CD4-positive, alpha-beta T cell treated with Interleukin-10 for 1 hour (primary cell): ENCODE measurements around the gene KCNJ2.

Experiments
- DNase-seq: peaks from one replicate; pipeline ENCODE4 v3.0.0-alpha.2; 2020

Gene KCNJ2

DNA sequence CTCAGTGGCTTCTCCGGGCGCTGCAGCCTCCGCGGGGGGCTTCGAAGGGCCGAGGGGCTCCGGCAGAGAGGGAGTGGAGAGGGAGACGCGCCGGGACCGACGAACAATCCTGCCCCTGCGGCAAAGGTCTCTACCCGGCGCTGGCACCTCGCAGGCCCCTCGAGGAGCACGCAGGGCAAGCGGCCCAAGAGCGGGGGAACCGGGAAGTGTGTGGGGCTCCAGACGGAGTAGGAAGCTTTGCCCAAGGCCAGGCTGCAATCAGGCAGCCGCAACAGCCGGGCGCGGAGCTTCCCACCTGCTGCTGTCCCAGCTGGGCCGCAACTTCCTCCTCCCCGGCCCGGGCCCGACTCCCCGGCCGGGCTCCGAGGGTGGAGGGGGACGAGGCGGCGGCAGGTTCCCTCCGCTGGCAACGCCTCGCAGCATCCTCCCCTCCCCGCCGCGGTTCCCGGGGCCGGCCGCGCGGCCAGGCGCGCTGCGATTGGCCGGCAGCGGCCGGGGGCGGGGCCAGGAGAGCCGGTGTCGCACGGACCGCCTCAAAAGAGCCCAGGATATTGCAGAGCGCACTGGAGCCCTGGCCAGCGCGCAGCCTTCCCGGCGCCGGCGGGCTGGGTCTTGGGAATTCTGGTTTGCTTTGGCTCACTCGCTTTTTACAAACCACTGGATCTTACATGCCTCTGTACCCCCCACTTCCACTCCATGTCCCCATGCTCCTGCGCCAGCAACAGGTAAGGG is at the start of gene KCNJ2:
Gene KCNJ2, plus strand, starts transcription at position 556 of the 732 bp plus-strand sequence. CDS start 5,508 bp downstream, outside the sequence.
- peak; percentile 51 for DNase-seq

DNA sequence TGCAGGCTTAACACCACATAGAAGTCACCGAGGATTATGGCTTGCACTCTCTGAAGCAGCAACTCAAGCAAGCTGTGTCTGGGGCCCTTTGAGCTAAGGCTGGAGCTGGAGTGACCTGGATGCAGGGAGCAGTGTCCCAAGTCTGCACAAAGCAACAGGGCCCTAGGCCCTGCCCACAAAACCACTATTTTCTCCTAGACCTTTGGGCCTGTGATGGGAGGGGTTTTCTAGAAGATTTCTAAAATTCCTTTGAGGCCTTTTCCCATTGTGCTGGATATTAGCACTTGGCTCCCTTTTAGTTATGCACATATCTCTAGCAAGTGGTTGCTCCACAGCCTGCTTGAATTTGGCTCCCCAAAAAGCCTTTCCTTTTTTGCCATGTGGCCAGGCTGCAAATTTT is 49.8 kb upstream of the KCNJ2 start:
- no peak for DNase-seq

DNA sequence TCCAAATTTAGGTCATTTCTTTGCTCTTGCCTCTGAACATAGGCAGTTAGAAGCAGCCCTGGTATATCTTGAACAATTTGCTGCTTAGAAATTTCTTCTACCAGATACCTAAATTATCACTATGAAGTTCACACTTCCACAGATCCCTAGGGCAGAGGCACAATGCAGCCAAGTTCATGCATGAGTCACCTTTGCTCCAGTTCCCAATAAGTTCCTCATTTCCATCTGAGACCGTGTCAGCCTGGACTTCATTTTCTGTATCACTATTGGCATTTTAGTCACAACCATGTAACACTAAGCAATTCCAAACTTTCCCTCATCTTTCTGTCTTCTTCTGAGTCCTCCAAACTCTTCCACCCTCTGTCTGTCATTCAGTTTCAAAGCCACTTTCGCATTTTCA is 49.3 kb upstream of the KCNJ2 start:
- no peak for DNase-seq

GRCh38 chr17:70120425-70120824 is 48.9 kb upstream of the KCNJ2 start:
- no peak for DNase-seq

GRCh38 chr17:70121126-70121525 is 48.2 kb upstream of the KCNJ2 start:
- DNase-seq = no peak

- no peak for DNase-seq
These were observed 46.1 kb upstream of the KCNJ2 start for GRCh38 chr17:70123193-70123592.

DNA sequence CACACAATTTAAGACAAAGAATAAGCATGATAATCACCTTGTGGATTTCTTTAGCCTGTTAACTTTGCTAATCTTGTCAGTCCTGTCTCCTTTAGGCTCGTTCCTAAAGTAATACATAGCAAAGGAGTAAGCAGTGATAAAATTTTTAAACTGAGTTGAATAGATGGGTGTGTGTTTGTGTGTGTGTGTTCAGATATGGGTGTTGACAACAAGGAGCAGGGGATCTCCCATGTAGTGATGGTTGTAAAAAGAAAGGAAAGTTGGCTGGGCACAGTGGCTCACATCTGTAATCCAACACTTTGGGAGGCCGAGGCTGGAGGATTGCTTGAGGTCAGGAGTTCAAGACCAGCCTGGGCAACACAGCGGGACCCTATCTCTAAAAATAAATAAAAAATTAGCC is 44.6 kb upstream of the KCNJ2 start:
- DNase-seq = no peak

- no peak for DNase-seq
These were observed 42.0 kb upstream of the KCNJ2 start for GRCh38 chr17:70127221-70127873.

DNA sequence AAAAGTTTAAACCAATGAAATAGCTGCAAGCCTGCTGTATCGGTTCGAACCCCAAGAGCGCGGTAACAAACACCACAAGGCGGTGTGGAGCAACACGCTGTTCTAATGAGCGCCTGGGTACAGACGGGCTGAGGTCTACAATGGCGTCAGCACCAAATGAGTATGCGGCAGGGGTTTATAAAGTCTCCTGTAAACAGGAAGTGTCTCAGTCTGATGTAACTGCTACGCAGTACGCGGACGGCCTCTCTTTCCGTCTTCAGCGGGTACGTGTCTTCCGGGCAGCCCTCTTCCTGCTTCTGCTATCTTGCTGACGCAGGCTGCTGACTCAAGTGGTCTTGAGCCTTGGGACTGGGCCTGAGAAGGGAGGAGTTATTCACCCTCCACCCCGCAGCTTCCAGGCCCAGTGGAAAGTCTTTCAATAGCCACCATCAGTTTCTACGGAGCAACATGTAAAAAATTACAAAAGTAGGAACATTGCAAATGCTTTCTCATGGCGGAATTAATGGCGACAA is 40.5 kb upstream of the KCNJ2 start:
- DNase-seq = no peak

GRCh38 chr17:70130289-70130688 is 39.0 kb upstream of the KCNJ2 start:
- DNase-seq = no peak

DNA sequence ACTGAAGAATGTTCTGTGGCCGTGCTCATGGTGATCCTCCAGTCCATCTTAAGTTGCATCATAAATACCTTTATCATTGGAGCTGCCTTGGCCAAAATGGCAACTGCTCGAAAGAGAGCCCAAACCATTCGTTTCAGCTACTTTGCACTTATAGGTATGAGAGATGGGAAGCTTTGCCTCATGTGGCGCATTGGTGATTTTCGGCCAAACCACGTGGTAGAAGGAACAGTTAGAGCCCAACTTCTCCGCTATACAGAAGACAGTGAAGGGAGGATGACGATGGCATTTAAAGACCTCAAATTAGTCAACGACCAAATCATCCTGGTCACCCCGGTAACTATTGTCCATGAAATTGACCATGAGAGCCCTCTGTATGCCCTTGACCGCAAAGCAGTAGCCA is 36.8 kb upstream of the KCNJ2 start:
- DNase-seq = no peak

- no peak for DNase-seq
These were observed 35.3 kb upstream of the KCNJ2 start for GRCh38 chr17:70134042-70134441.

GRCh38 chr17:70134777-70135176 is 34.6 kb upstream of the KCNJ2 start:
- no peak for DNase-seq

DNA sequence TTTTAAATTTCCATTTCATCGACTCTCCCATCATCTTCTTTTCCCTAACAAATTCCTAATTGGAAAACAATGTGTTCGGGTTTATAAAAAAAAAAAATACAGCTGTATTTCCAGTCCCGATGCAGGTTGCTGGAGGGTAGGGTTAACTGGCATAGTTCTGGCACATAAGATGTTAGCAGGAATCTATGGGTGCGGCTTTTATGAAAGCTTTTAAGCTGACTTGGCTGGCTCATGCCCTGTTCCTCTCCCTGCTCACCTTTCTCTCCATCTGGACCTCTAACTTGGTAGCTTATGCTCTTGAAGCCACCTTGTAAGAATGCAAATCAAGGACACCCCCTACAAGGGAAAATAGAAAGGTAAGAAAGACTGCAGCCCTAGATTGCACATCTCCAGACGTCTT is 33.2 kb upstream of the KCNJ2 start:
- no peak for DNase-seq

DNA sequence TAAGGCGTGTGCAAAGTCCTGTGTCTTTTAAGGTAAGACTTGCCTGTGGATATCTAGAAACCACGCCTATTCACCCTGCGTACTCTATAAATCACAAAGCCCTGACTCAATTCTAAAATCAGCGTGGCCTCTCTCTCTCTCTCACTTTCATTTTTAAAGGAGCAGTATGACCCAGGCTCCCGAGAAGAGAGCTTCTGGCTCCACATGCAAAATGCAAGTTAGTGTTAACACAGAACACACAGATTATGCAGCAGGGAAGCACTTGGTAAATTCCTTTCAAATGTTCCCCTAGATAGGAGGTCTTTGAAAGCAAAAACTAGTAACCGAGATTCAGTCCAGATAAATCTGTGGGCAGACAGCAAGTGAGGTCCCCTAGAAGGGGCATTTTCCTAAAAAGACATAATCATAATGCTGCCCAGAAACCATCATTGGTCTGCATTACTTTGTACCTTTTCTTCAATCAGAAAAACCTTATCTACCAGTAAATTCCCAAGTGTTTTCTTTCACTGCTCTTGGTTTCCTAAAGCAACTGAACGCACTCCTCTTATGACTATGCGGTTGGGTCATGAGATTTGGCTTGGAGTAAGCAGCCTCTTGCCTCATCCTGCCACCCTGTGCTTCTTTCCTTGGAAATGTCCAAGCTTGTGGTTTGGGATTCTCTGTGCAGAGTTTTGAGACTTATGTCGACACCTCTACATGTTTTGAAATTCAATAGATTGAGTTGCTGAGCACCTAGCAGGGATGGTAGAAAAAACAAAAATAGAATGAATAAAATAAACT is 31.7 kb upstream of the KCNJ2 start:
- DNase-seq = no peak

- DNase-seq = no peak
These were observed 31.0 kb upstream of the KCNJ2 start for GRCh38 chr17:70138291-70138865.

DNA sequence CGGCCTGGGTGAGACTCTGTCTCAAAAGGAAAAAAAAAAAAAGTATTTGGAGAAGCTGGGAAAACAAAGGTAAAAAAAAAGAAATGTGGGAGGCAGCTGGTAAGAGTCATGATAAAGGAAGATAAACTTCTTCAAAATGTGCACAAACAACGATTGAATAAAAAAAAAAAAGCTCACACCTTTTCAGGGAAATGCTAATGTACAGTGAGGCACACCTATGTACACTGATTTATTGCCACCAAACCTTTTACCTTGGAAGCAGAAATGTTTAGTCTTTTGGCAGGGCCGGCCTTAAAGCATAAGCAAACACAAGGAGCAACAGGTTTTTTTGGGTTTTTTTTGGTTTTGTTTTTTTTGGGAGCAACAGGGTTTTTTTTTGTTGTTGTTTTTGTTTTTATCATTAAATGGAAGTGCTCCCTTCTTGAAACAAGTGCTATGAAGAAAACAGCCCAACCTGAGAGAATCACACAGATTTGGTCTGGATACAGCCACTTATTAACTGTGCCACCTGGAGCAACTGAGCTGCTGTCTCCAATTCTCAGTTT is 29.8 kb upstream of the KCNJ2 start:
- no peak for DNase-seq

- DNase-seq = peak; percentile 13
These were observed 25.0 kb upstream of the KCNJ2 start for GRCh38 chr17:70144260-70144846.

DNA sequence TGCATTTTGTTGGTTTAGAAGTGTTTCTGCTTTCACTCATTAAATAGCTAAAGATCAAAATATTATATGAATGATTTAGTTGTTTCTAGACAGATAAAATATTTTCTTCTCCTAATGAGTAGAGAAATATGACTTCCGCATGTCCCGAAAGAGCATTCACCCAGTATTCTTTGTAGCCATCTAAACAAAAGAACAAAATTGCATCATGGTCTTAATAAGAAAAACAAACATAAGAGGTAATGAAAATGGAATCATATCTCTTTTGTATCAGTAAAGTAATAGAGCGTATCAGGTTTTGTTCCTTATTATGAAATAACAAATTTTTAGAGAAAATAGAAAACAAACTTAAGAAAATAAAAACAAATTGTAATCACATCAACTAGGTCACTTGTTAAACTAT is 16.1 kb upstream of the KCNJ2 start:
- DNase-seq = no peak

- DNase-seq = no peak
These were observed 12.2 kb upstream of the KCNJ2 start for GRCh38 chr17:70157151-70157550.

GRCh38 chr17:70158180-70158579 is 11.2 kb upstream of the KCNJ2 start:
- DNase-seq = no peak

DNA sequence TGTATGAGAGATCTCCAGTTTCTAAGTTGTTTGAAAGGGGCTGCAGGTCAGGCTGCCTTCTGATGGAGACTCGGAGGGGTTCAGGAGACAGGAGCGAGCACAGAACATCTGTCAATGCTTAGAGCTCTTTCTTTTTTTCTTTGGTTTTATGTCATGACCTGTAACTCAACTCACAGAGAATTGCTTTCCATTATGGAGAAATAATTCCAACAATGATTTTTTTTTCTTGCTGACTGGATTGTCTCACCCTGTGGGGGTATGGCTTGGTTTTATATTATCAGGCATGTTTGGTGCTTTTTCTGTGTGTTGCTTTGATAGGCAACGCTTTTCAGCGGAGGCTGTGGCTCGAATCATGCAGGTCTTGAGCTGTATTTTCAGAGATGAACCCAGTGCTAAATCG is 10.7 kb upstream of the KCNJ2 start:
- DNase-seq = no peak

DNA sequence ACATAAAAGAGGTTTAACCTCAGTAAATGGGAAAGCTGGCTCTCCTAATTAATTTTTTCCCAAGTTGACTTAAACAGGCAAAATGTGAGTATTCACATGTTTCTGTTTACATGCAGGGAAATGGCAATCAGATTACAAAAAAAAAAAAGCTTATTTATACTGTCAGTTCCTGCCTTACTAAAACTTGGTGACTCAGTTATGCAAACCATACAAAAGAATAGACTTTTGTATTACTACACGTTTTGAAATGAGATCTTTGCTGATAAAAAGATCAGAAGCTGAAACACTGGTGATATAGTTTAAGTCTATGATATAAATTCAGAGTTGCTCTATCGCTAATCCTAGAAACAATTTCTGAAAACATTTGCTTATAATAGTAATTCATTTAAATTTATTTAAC is 9.4 kb upstream of the KCNJ2 start:
- no peak for DNase-seq
